SK-N-SH (cell line): Measurements from ENCODE around the gene PRKCA. TPM values are rescaled to one million over a fixed set of nuclear protein-coding genes. Genes with fewer than 3 reads are reported as not detected.
A peak's percentile ranks its signal among the peaks of the same experiment; 100 is the strongest.

Source experiments
- CTCF ChIA-PET: fragments of 300-600, 350-600 bp; formaldehyde crosslinking; extraction: SDS; loops from one replicate; lab custom pipeline; 2021; lab: Yijun Ruan, JAX
- POLR2A ChIA-PET: fragments of 350-600 bp; sonication (Branson Sonifier 250); formaldehyde crosslinking; extraction: SDS; loops from one replicate; lab custom pipeline; 2020; ENCODE audit warnings: antibody characterized with exemption, inconsistent platforms; lab: Yijun Ruan, JAX
- DNase-seq: peaks from one replicate; pipeline ENCODE4 v3.0.0; 2012
- H2AFZ ChIP-seq: fragments of 200-600 bp; sonication (generic); 2 replicates; pipeline ENCODE4 v1.8.1; 2016; ENCODE audit warnings: antibody characterized with exemption, mild to moderate bottlenecking, low read depth
- H3F3A ChIP-seq: fragments of 200-600 bp; sonication (generic); replicated peaks from 2 replicates; pipeline ENCODE3; 2016; ENCODE audit warnings: antibody characterized with exemption, mild to moderate bottlenecking; ENCODE audit not compliant: insufficient read depth
- H3K27ac ChIP-seq, 2 experiments: fragments of 200-500 bp in 1 of 2; fragments of 200-600 bp in 1 of 2; sonication (Bioruptor generic) in 1 of 2; sonication (generic), shearing (Covaris generic) in 1 of 2; 2 replicates each; pipeline versions ENCODE4 v1.5.1 to v1.6.1; 2014 to 2016; ENCODE audit warnings: low read depth in 2 of 2, inconsistent platforms in 1 of 2, low read length in 1 of 2, mild to moderate bottlenecking in 1 of 2, mixed read lengths in 1 of 2
- H3K27me3 ChIP-seq: fragments of 200-600 bp; sonication (generic), shearing (Covaris generic); 2 replicates; pipeline ENCODE4 v1.6.1; 2016; ENCODE audit warnings: mixed run types; ENCODE audit not compliant: insufficient read depth
- H3K36me3 ChIP-seq, 2 experiments: fragments of 200-500 bp in 1 of 2; fragments of 200-600 bp in 1 of 2; sonication (Bioruptor generic) in 1 of 2; sonication (generic) in 1 of 2; replicated peaks in 1 of 2; 2 replicates each; pipeline versions ENCODE3 to v1.5.1; 2014 to 2016; ENCODE audit warnings: low read length in 1 of 2, mild to moderate bottlenecking in 1 of 2; ENCODE audit not compliant: insufficient read depth in 2 of 2, control insufficient read depth in 1 of 2
- H3K4me1 ChIP-seq, 2 experiments: fragments of 200-500 bp in 1 of 2; fragments of 200-600 bp in 1 of 2; sonication (Bioruptor generic) in 1 of 2; sonication (generic), shearing (Covaris generic) in 1 of 2; 2 replicates each; pipeline versions ENCODE4 v1.5.1 to v1.6.1; 2014 to 2016; ENCODE audit warnings: low read depth in 1 of 2, low read length in 1 of 2, mixed run types in 1 of 2; ENCODE audit not compliant: insufficient read depth in 2 of 2, control insufficient read depth in 1 of 2
- H3K4me2 ChIP-seq: fragments of 200-600 bp; sonication (generic), shearing (Covaris generic); 2 replicates; pipeline ENCODE4 v1.6.1; 2017; ENCODE audit warnings: mixed run types
- H3K4me3 ChIP-seq, 2 experiments: fragments of 200-500 bp in 1 of 2; fragments of 200-600 bp in 1 of 2; sonication (Bioruptor generic) in 1 of 2; sonication (generic), shearing (Covaris generic) in 1 of 2; 2 replicates each; pipeline versions ENCODE4 v1.5.1 to v1.8.1; 2014 to 2016; ENCODE audit warnings: low read depth in 2 of 2, inconsistent platforms in 1 of 2, low read length in 1 of 2, mild to moderate bottlenecking in 1 of 2, mixed read lengths in 1 of 2, moderate library complexity in 1 of 2
- H3K79me2 ChIP-seq: fragments of 200-600 bp; sonication (generic); 2 replicates; pipeline ENCODE4 v1.8.1; 2017; ENCODE audit warnings: mild to moderate bottlenecking; ENCODE audit not compliant: insufficient read depth
- H3K9ac ChIP-seq: fragments of 200-600 bp; sonication (generic); 2 replicates; pipeline ENCODE4 v1.6.1; 2017; ENCODE audit warnings: mixed run types
- H3K9me2 ChIP-seq: fragments of 200-600 bp; sonication (generic); 2 replicates; pipeline ENCODE4 v1.6.1; 2017; ENCODE audit warnings: mixed run types
- H3K9me3 ChIP-seq: fragments of 200-600 bp; sonication (generic); 2 replicates; pipeline ENCODE4 v1.6.1; 2017; ENCODE audit warnings: mixed run types, mild to moderate bottlenecking, moderate library complexity
- H4K20me1 ChIP-seq: fragments of 200-600 bp; sonication (generic); 2 replicates; pipeline ENCODE4 v1.6.1; 2017; ENCODE audit warnings: mild to moderate bottlenecking, mixed run types; ENCODE audit not compliant: insufficient read depth
- CHD2 ChIP-seq: fragments of 150-350 bp; IDR thresholded peaks from 2 replicates; pipeline ENCODE4 v1.6.1; 2018; ENCODE audit warnings: low read length; ENCODE audit not compliant: partially characterized antibody
- FOSL2 ChIP-seq: IDR thresholded peaks from 2 replicates; pipeline ENCODE4 v1.4.0; 2012; ENCODE audit warnings: low read depth, mild to moderate bottlenecking, moderate library complexity, borderline replicate concordance
- FOXM1 ChIP-seq: IDR thresholded peaks from 2 replicates; pipeline ENCODE4 v1.4.0; 2012; ENCODE audit warnings: low read depth, mild to moderate bottlenecking
- GATA2 ChIP-seq: sonication (generic); formaldehyde crosslinking; IDR thresholded peaks from 2 replicates; pipeline ENCODE4 v1.5.0; 2020; ENCODE audit warnings: mild to moderate bottlenecking, missing genetic modification reagents
- MEF2A ChIP-seq: IDR thresholded peaks from 2 replicates; pipeline ENCODE4 v1.4.0; 2012; ENCODE audit warnings: low read depth, borderline replicate concordance
- NFIC ChIP-seq: IDR thresholded peaks from 2 replicates; pipeline ENCODE4 v1.4.0; 2012; ENCODE audit warnings: borderline replicate concordance
- POLR2AphosphoS5 ChIP-seq: IDR thresholded peaks from 2 replicates; pipeline ENCODE4 v1.6.1; 2012; ENCODE audit warnings: low read depth, low read length
- RAD21 ChIP-seq: IDR thresholded peaks from 2 replicates; pipeline ENCODE4 v1.6.1; 2012; ENCODE audit warnings: mild to moderate bottlenecking, low read length
- RCOR1 ChIP-seq: fragments of 150-350 bp; IDR thresholded peaks from 2 replicates; pipeline ENCODE4 v1.6.1; 2017; ENCODE audit warnings: antibody characterized with exemption, low read length
- RFX5 ChIP-seq: IDR thresholded peaks from 2 replicates; pipeline ENCODE4 v1.6.1; 2012; ENCODE audit warnings: mild to moderate bottlenecking, improper control_type of control experiment, low read length
- SIN3A ChIP-seq: IDR thresholded peaks from 2 replicates; pipeline ENCODE4 v1.6.1; 2012; ENCODE audit warnings: low read depth, mild to moderate bottlenecking, low read length, moderate library complexity, borderline replicate concordance
- TAF1 ChIP-seq: IDR thresholded peaks from 2 replicates; pipeline ENCODE4 v1.6.1; 2012; ENCODE audit warnings: low read depth, mild to moderate bottlenecking, low read length, moderate library complexity, borderline replicate concordance
- YY1 ChIP-seq: IDR thresholded peaks from 2 replicates; pipeline ENCODE4 v1.4.0; 2012; ENCODE audit warnings: low read depth, mild to moderate bottlenecking
- WGBS: methylation state at CpG from one replicate; pipeline ENCODE4 v1.1.6; 2017; ENCODE audit warnings: low lambda C conversion rate; 5-methylcytosine and 5-hydroxymethylcytosine counted together
- polyA plus RNA-seq, 3 experiments: library from polyadenylated mRNA; depleted of rRNA; stranded (reverse); fragments of >200 nt; gene quantifications; 2 replicates each; pipeline ENCODE4 v1.2.3, GENCODE V29; 2012
- TF ChIP-seq, protein P1 (sequence below): IDR thresholded peaks from 2 replicates; pipeline ENCODE4 v1.4.0; 2012; ENCODE audit warnings: low read depth
- TF ChIP-seq, protein P2 (sequence below): IDR thresholded peaks from 2 replicates; pipeline ENCODE4 v1.6.1; 2012; ENCODE audit warnings: mild to moderate bottlenecking, low read depth, low read length, moderate library complexity
- TF ChIP-seq, protein P3 (sequence below): fragments of 200-600 bp; sonication (generic); IDR thresholded peaks from 2 replicates; pipeline ENCODE4 v1.6.1; 2017; ENCODE audit warnings: antibody characterized with exemption, mild to moderate bottlenecking, moderate library complexity
- TF ChIP-seq, protein P4 (sequence below): IDR thresholded peaks from 2 replicates; pipeline ENCODE4 v1.4.0; 2012; ENCODE audit warnings: low read depth, borderline replicate concordance
- TF ChIP-seq, protein P5 (sequence below): fragments of 150-350 bp; IDR thresholded peaks from 2 replicates; pipeline ENCODE4 v1.6.1; 2016; ENCODE audit warnings: mild to moderate bottlenecking, low read depth, low read length
- TF ChIP-seq, protein P6 (sequence below): fragments of 150-350 bp; IDR thresholded peaks from 2 replicates; pipeline ENCODE4 v1.6.1; 2017; ENCODE audit warnings: antibody characterized with exemption, low read length, low read depth, borderline replicate concordance
- TF ChIP-seq, protein P7 (sequence below): IDR thresholded peaks from 2 replicates; pipeline ENCODE4; 2012

Gene PRKCA
- polyA plus RNA-seq, 1 of the 3 experiments (the other 2 are of a cell fraction): 108 TPM

DNA sequence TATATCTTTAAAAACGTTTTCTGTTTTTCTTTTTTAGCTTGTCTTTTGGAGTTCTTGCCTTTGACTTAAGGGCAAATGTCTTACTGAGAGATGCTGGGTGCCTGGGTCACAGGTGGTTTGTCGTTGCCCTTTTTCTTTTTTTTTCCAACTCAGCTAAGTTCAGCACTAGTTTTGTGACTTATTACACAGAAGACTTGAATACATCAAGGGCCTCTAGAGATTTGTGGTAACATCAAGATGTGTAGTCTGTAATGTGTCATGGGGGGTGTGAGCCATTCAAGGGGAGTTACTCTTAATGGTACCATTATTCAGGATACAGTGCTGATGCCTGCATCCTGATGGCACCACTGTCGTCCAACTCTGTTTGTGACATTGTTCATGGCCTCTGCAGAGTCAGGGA is 95.1 kb downstream of the PRKCA start:
- Histone ChIP-seq H2AFZ (no peak overlapping the region), H3K79me2 (peaks cover 100% of the 10 kb centered on the region), H3K9me3 (no peaks in the 10 kb centered on the region), H3K9me2 (no peaks in the 10 kb centered on the region), H3K9ac (no peak overlapping the region), H3K4me3 (no peak overlapping the region), H4K20me1 (peaks cover 88% of the 10 kb centered on the region), H3K4me2 (no peak overlapping the region), H3F3A (peaks cover 35% of the 10 kb centered on the region), H3K4me1 (peaks cover 0 to 33% of the 10 kb centered on the region in 2 experiments; a peak in 2 of 4 replicates), H3K36me3 (peaks cover 0 to 54% of the 10 kb centered on the region in 2 experiments), H3K27ac (peak overlapping the region in 1 of 2 experiments; percentile 98; a peak in 2 of 4 replicates), H3K27me3 (no peaks in the 10 kb centered on the region)
- CTCF ChIA-PET: interaction anchor here (1.1 to 2.3 kb wide), 10 partner anchors 9 to 276 kb away, joined by 3 to 14 read pairs (median 3); no protein-coding TSS in a partner anchor
- POLR2A ChIA-PET: interaction anchor here (0.7 kb wide), 2 partner anchors 33 to 189 kb away, joined by 3 read pairs; no protein-coding TSS in a partner anchor
- 74% methylated on average over 3 of the region's 3 CpGs for WGBS
- TF ChIP-seq POLR2AphosphoS5: no peak
- TF ChIP-seq CHD2: no peak
- TF ChIP-seq NFIC: no peak
- TF ChIP-seq, protein P1, sequence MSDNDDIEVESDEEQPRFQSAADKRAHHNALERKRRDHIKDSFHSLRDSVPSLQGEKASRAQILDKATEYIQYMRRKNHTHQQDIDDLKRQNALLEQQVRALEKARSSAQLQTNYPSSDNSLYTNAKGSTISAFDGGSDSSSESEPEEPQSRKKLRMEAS: no peak
- TF ChIP-seq RFX5: no peak
- no peak for TF ChIP-seq TAF1
- no peak for TF ChIP-seq YY1
- TF ChIP-seq, protein P2, sequence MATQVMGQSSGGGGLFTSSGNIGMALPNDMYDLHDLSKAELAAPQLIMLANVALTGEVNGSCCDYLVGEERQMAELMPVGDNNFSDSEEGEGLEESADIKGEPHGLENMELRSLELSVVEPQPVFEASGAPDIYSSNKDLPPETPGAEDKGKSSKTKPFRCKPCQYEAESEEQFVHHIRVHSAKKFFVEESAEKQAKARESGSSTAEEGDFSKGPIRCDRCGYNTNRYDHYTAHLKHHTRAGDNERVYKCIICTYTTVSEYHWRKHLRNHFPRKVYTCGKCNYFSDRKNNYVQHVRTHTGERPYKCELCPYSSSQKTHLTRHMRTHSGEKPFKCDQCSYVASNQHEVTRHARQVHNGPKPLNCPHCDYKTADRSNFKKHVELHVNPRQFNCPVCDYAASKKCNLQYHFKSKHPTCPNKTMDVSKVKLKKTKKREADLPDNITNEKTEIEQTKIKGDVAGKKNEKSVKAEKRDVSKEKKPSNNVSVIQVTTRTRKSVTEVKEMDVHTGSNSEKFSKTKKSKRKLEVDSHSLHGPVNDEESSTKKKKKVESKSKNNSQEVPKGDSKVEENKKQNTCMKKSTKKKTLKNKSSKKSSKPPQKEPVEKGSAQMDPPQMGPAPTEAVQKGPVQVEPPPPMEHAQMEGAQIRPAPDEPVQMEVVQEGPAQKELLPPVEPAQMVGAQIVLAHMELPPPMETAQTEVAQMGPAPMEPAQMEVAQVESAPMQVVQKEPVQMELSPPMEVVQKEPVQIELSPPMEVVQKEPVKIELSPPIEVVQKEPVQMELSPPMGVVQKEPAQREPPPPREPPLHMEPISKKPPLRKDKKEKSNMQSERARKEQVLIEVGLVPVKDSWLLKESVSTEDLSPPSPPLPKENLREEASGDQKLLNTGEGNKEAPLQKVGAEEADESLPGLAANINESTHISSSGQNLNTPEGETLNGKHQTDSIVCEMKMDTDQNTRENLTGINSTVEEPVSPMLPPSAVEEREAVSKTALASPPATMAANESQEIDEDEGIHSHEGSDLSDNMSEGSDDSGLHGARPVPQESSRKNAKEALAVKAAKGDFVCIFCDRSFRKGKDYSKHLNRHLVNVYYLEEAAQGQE: no peak
- no peak for TF ChIP-seq SIN3A
- no peak for TF ChIP-seq FOXM1
- no peak for TF ChIP-seq FOSL2
- TF ChIP-seq GATA2 (CRISPR knock-in tag): no peak
- TF ChIP-seq, protein P3, sequence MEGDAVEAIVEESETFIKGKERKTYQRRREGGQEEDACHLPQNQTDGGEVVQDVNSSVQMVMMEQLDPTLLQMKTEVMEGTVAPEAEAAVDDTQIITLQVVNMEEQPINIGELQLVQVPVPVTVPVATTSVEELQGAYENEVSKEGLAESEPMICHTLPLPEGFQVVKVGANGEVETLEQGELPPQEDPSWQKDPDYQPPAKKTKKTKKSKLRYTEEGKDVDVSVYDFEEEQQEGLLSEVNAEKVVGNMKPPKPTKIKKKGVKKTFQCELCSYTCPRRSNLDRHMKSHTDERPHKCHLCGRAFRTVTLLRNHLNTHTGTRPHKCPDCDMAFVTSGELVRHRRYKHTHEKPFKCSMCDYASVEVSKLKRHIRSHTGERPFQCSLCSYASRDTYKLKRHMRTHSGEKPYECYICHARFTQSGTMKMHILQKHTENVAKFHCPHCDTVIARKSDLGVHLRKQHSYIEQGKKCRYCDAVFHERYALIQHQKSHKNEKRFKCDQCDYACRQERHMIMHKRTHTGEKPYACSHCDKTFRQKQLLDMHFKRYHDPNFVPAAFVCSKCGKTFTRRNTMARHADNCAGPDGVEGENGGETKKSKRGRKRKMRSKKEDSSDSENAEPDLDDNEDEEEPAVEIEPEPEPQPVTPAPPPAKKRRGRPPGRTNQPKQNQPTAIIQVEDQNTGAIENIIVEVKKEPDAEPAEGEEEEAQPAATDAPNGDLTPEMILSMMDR: no peak
- TF ChIP-seq, protein P4, sequence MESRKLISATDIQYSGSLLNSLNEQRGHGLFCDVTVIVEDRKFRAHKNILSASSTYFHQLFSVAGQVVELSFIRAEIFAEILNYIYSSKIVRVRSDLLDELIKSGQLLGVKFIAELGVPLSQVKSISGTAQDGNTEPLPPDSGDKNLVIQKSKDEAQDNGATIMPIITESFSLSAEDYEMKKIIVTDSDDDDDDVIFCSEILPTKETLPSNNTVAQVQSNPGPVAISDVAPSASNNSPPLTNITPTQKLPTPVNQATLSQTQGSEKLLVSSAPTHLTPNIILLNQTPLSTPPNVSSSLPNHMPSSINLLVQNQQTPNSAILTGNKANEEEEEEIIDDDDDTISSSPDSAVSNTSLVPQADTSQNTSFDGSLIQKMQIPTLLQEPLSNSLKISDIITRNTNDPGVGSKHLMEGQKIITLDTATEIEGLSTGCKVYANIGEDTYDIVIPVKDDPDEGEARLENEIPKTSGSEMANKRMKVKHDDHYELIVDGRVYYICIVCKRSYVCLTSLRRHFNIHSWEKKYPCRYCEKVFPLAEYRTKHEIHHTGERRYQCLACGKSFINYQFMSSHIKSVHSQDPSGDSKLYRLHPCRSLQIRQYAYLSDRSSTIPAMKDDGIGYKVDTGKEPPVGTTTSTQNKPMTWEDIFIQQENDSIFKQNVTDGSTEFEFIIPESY: no peak
- TF ChIP-seq MEF2A: no peak
- no peak for TF ChIP-seq RAD21
- TF ChIP-seq, protein P5, sequence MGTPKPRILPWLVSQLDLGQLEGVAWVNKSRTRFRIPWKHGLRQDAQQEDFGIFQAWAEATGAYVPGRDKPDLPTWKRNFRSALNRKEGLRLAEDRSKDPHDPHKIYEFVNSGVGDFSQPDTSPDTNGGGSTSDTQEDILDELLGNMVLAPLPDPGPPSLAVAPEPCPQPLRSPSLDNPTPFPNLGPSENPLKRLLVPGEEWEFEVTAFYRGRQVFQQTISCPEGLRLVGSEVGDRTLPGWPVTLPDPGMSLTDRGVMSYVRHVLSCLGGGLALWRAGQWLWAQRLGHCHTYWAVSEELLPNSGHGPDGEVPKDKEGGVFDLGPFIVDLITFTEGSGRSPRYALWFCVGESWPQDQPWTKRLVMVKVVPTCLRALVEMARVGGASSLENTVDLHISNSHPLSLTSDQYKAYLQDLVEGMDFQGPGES: no peak
- TF ChIP-seq, protein P6, sequence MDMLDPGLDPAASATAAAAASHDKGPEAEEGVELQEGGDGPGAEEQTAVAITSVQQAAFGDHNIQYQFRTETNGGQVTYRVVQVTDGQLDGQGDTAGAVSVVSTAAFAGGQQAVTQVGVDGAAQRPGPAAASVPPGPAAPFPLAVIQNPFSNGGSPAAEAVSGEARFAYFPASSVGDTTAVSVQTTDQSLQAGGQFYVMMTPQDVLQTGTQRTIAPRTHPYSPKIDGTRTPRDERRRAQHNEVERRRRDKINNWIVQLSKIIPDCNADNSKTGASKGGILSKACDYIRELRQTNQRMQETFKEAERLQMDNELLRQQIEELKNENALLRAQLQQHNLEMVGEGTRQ: no peak
- TF ChIP-seq RCOR1: no peak
- TF ChIP-seq, protein P7, sequence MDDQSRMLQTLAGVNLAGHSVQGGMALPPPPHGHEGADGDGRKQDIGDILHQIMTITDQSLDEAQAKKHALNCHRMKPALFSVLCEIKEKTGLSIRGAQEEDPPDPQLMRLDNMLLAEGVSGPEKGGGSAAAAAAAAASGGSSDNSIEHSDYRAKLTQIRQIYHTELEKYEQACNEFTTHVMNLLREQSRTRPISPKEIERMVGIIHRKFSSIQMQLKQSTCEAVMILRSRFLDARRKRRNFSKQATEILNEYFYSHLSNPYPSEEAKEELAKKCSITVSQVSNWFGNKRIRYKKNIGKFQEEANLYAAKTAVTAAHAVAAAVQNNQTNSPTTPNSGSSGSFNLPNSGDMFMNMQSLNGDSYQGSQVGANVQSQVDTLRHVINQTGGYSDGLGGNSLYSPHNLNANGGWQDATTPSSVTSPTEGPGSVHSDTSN: no peak
- DNase-seq: no peak
